Left forelimb (tissue), 1 donor: ENCODE results near the gene ATP1B4.

Experiments
- DNase-seq: peaks from one replicate; pipeline ENCODE4 v3.0.0-alpha.2; 2018; ENCODE audit warnings: low spot score

ATP1B4 gene

GRCh38 chrX:120377179-120377578 lies 15.3 kb downstream of the ATP1B4 start:
- no peak for DNase-seq

- no peak for DNase-seq
These were observed 15.8 kb downstream of the ATP1B4 start for GRCh38 chrX:120377715-120378114.

- no peak for DNase-seq
These were observed 16.7 kb downstream of the ATP1B4 start for GRCh38 chrX:120378570-120378969.

- DNase-seq, result no peak
These were observed 18.2 kb downstream of the ATP1B4 start for GRCh38 chrX:120379937-120380681.

- no peak for DNase-seq
These were observed 18.8 kb downstream of the ATP1B4 start for GRCh38 chrX:120380699-120381098.

GRCh38 chrX:120401301-120401700 lies 39.4 kb downstream of the ATP1B4 start:
- no peak for DNase-seq

- no peak for DNase-seq
These were observed 40.5 kb downstream of the ATP1B4 start for GRCh38 chrX:120402369-120402768.

GRCh38 chrX:120406638-120407037 lies 44.7 kb downstream of the ATP1B4 start:
- DNase-seq, result no peak

- no peak for DNase-seq
These were observed 46.3 kb downstream of the ATP1B4 start for GRCh38 chrX:120408168-120408567.

GRCh38 chrX:120419463-120419862 lies 57.6 kb downstream of the ATP1B4 start:
- DNase-seq, result no peak

- DNase-seq, result no peak
These were observed 64.7 kb downstream of the ATP1B4 start for GRCh38 chrX:120426599-120426998.

GRCh38 chrX:120428309-120428708 lies 66.4 kb downstream of the ATP1B4 start:
- DNase-seq, result no peak

GRCh38 chrX:120429776-120430540 lies 68.1 kb downstream of the ATP1B4 start:
- no peak for DNase-seq
